ENCODE data around the gene ACP5. TPM values are rescaled to one million over a fixed set of nuclear protein-coding genes. Genes with fewer than 3 reads are reported as not detected.
A peak's percentile ranks its signal among the peaks of the same experiment; 100 is the strongest.
"Not testable (repeated sequence)": the region's sequence is repeated elsewhere in the genome, so short reads cannot be mapped to it uniquely, and the experiment has no call there.

The ACP5 gene
- 2.0 and 2.6 TPM in 2 replicates for polyA plus RNA-seq (2011; rRNA removed)
- polyA minus RNA-seq (2011; rRNA and poly(A)+ RNA removed) = 0.46 and 0.81 TPM in 2 replicates

DNA sequence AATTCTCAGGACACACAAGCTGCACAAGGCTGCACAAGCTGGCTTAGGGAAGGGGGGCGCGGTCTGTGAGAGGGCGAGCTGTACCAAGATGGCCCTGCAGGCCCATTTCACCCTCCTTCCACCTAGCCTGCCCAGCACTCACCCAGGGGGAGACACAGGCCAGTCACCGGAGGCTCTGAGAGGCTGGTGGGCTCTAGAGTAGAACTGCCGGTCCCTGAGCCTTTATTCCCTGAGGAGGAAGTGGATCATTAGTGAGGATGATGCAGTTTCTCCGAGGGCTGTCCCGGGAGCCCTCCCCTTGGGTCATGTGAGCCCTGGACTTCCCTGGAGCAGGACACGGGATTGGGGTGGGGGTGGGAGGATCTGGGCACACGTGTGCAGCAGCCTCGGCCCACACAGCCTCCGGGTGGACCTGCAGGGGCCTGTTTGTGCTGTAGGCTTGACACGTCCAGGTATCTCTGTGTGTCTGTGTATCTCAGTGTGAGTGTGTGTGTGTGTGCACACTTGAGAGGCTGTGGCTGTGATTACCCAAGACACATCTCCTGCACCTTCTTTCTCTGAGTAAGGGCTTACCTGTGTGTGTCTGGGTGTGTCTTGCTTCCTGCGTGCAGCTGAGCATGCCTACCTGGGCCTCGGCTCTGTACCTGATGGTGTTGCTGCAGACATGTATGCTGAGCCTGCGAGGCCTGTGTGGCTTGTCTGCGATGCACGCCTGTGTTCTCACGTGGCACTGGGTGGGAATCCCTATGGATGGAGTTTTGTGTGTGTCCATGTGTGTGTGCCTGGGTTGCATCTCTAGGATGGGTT, at the start of gene ACP5:
Gene ACP5, minus strand, starts transcription at position 195 of the 807 bp plus-strand sequence. CDS start 328 bp downstream, outside the sequence.
- Histone ChIP-seq H3K4me3 (ENCODE audit: low read depth, low read length) (no peak within 1 kb of the TSS), H3K27me3 (ENCODE audit: control insufficient read depth, insufficient read depth, low read length) (no peaks in the 10 kb centered on the region), H3K36me3 (ENCODE audit: control insufficient read depth, insufficient read depth, low read length) (no peaks in the 10 kb centered on the region)
- CTCF ChIA-PET = interaction anchor here (0.6 to 2.1 kb wide), 3 partner anchors 11 to 130 kb away, joined by 3 to 9 read pairs (median 5); no protein-coding TSS in a partner anchor
- POLR2A ChIA-PET = no interaction called here
- TF ChIP-seq, protein P1, sequence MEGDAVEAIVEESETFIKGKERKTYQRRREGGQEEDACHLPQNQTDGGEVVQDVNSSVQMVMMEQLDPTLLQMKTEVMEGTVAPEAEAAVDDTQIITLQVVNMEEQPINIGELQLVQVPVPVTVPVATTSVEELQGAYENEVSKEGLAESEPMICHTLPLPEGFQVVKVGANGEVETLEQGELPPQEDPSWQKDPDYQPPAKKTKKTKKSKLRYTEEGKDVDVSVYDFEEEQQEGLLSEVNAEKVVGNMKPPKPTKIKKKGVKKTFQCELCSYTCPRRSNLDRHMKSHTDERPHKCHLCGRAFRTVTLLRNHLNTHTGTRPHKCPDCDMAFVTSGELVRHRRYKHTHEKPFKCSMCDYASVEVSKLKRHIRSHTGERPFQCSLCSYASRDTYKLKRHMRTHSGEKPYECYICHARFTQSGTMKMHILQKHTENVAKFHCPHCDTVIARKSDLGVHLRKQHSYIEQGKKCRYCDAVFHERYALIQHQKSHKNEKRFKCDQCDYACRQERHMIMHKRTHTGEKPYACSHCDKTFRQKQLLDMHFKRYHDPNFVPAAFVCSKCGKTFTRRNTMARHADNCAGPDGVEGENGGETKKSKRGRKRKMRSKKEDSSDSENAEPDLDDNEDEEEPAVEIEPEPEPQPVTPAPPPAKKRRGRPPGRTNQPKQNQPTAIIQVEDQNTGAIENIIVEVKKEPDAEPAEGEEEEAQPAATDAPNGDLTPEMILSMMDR (IDR thresholded peaks at IDR 0.05; ENCODE audit: insufficient read depth, low read depth, low read length) = no peak
- no peak for DNase-seq (ENCODE audit: low read depth)

DNA sequence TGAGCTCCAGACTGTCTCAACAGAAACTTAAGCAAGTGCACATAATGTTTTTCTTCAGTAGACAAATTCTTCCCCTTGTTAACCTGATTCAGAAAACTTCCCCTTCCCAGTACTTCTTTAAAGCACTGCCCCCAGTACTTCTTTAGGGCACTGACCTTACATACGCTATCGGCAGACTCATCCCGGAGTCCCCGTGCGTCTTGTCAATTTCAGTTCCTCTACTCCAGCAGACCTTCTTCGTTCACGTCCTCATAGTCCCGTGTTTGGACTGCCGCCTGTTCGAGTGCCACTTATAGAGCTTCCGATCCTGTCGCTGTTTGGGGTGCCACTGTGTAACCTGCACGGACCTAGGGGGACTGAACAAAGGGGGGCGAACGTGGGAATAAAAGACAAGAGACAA, 48.8 kb upstream of the ACP5 start:
- POLR2A ChIA-PET = no interaction called here
- DNase-seq (ENCODE audit: low read depth) = no peak
- no peaks in the 10 kb centered on the region; the same call in 1 of the 2 replicates for H3K36me3 ChIP-seq (ENCODE audit: control insufficient read depth, insufficient read depth, low read length)
- H3K4me3 ChIP-seq (ENCODE audit: low read depth, low read length) = no peak overlapping the region
- TF ChIP-seq, protein P1 (IDR thresholded peaks at IDR 0.05; ENCODE audit: insufficient read depth, low read depth, low read length) = no peak
- H3K27me3 ChIP-seq (ENCODE audit: control insufficient read depth, insufficient read depth, low read length) = peaks cover 4% of the 10 kb centered on the region
- CTCF ChIA-PET = interaction anchor here (0.8 kb wide), 1 partner anchor 20 kb away, joined by 3 read pairs; no protein-coding TSS in a partner anchor

DNA sequence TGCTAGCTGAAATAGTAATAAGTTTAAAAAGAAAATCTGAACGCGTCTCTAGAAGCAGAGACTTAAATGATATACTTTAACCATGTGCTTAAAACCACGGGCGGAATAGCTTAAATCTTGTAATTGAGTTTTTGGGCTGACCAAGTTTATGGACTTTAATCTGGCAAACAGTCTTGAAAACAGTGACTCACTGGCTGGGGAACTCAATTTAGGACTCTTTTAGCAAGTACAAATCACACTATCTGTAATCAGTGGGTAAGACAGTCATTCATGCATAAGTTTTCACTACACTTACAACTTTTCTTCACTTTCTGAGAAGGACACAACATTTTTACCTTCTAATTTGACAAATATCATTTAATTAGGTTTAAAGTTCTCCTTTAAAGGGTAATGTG, 46.6 kb upstream of the ACP5 start:
- TF ChIP-seq, protein P1 (IDR thresholded peaks at IDR 0.05; ENCODE audit: insufficient read depth, low read depth, low read length) = no peak
- CTCF ChIA-PET = interaction anchor here (0.7 to 1.3 kb wide), 3 partner anchors 13 to 1215 kb away, joined by 3 to 5 read pairs (median 5); no protein-coding TSS in a partner anchor
- Histone ChIP-seq H3K4me3 (ENCODE audit: low read depth, low read length) (no peak overlapping the region), H3K27me3 (ENCODE audit: control insufficient read depth, insufficient read depth, low read length) (peaks cover 4% of the 10 kb centered on the region), H3K36me3 (ENCODE audit: control insufficient read depth, insufficient read depth, low read length) (peaks cover 5% of the 10 kb centered on the region; the same call in 1 of the 2 replicates)
- DNase-seq (ENCODE audit: low read depth) = peak; percentile 40
- POLR2A ChIA-PET = no interaction called here

DNA sequence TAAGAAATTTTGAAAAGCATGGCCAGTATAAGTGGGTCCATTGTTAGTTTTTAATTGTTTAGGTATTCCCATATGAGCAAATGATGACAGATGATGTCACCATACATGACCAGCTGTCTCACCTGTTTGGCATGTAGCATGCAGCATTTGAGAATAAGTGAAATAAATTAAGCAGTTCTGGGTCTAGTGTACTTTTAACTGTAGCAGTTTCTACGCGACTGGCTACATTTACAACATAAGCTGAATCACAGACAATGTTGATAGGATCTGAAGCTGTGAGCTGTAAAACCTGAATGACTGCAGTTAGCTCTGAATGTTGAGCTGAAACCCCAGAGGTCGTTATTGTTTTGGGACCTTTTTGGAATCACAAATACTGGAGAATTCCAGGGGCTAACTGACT, 45.0 kb upstream of the ACP5 start:
- POLR2A ChIA-PET; DNase-seq (ENCODE audit: low read depth): not testable (repeated sequence)
- CTCF ChIA-PET = interaction anchor here (0.9 kb wide), 1 partner anchor 19 kb away, joined by 3 read pairs; no protein-coding TSS in a partner anchor

DNA sequence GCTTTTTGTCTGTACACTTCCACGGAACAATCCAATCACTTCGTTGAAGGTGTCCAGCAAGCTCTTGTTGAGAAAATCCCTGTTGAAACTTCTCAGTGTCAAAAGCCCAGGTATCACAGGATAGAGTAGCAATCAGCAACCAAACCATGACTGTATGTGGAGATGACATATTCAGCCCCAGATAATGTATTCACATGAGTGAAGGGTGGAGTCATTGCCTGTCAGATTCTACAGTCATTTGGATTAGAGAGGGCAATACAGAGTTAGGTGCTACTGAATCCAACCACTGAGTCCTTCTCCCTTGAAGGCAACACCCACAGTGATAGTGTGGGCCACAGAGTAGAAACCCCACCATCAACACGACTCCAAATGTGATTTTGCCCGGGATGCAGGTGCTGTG, 43.1 kb upstream of the ACP5 start:
- DNase-seq (ENCODE audit: low read depth) = no peak
- Histone ChIP-seq H3K27me3 (ENCODE audit: control insufficient read depth, insufficient read depth, low read length) (no peaks in the 10 kb centered on the region), H3K4me3 (ENCODE audit: low read depth, low read length) (no peak overlapping the region), H3K36me3 (ENCODE audit: control insufficient read depth, insufficient read depth, low read length) (peaks cover 16% of the 10 kb centered on the region)
- TF ChIP-seq, protein P1 (IDR thresholded peaks at IDR 0.05; ENCODE audit: insufficient read depth, low read depth, low read length) = no peak
- POLR2A ChIA-PET = no interaction called here
- CTCF ChIA-PET = no interaction called here

More for the DNA sequence above, 45.0 kb upstream of the ACP5 start:
- not testable (repeated sequence) for H3K27me3 ChIP-seq (ENCODE audit: control insufficient read depth, insufficient read depth, low read length); H3K36me3 ChIP-seq (ENCODE audit: control insufficient read depth, insufficient read depth, low read length); H3K4me3 ChIP-seq (ENCODE audit: low read depth, low read length)

All from BJ (cell line).